ENCODE measurements around the gene KIF26B. TPM values are rescaled to one million over a fixed set of nuclear protein-coding genes. Genes with fewer than 3 reads are reported as not detected.

KIF26B gene
- total and polyA plus RNA-seq, 10 of the 15 experiments (the other 5 are each of a cell fraction or from before 2014, with no cell fraction given), result 0.35 to 11.6 (median 2.2) TPM

GRCh38 chr1:245327360-245327759 is 172.6 kb downstream of the KIF26B start (continued):
- no peak for TF ChIP-seq CUX1 (IDR thresholded peaks at IDR 0.05; ENCODE audit: insufficient replicate concordance, low read depth, low read length)
- TF ChIP-seq ZBTB4 (CRISPR knock-in tag; IDR thresholded peaks at IDR 0.05), result no peak
- no peak for TF ChIP-seq POLR2AphosphoS2 (IDR thresholded peaks at IDR 0.05; ENCODE audit: low read depth, low read length)

GRCh38 chr1:245327842-245328241 is 173.1 kb downstream of the KIF26B start:
- H3K27ac ChIP-seq (ENCODE audit: control insufficient read depth, insufficient read depth), result no peak overlapping the region
- no peaks in the 10 kb centered on the region for H3K4me1 ChIP-seq (ENCODE audit: control insufficient read depth, insufficient read depth, low read length)
- intact Hi-C loops (cut with micrococcal nuclease; ENCODE audit: unreplicated experiment) (no loop called here), in situ Hi-C loops (cut with MboI) (no loop called here)
- no peak for ATAC-seq
- FAIRE-seq, result no peak
- H3K4me2 ChIP-seq (ENCODE audit: control insufficient read depth, insufficient read depth), result no peak overlapping the region
- no peaks in the 10 kb centered on the region for H3K79me2 ChIP-seq (ENCODE audit: control insufficient read depth, insufficient read depth, low read length)
- CTCF ChIA-PET, result interaction anchor here (0.5 kb wide), 1 partner anchor 146 kb away, joined by 3 read pairs; no protein-coding TSS in a partner anchor
- H4K20me1 ChIP-seq (ENCODE audit: control insufficient read depth, insufficient read depth), result no peaks in the 10 kb centered on the region
- H3K4me3 ChIP-seq, result no peak overlapping the region
- WGBS (ENCODE audit: insufficient coverage, insufficient replicate concordance, low lambda C conversion rate, missing lambda C conversion rate), result 9% methylated on average over 4 of the region's 4 CpGs
- BruUV-seq (replicated peaks), result no TSS peak
- H3K9ac ChIP-seq (ENCODE audit: control insufficient read depth, insufficient read depth, low read length), result no peak overlapping the region
- DNase-seq (ENCODE audit: low read depth, low spot score), result no peak
- H3K27me3 ChIP-seq (replicated peaks in 1 of 2; ENCODE audit: control insufficient read depth in 2 of 2, insufficient read depth in 2 of 2, low read length in 1 of 2), result no peaks in the 10 kb centered on the region
- SMC1A ChIA-PET (ENCODE audit: uncharacterized antibody, unreplicated experiment), result no interaction called here
- RAD21 ChIA-PET (ENCODE audit: unreplicated experiment), result no interaction called here
- H3K36me3 ChIP-seq (ENCODE audit: control insufficient read depth in 2 of 2, insufficient read depth in 2 of 2, low read length in 1 of 2), result no peaks in the 10 kb centered on the region
- POLR2A ChIA-PET, result no interaction called here
- no peak for TF ChIP-seq SUZ12 (IDR thresholded peaks at IDR 0.05; ENCODE audit: unreplicated experiment)
- H3K9me3 ChIP-seq (replicated peaks; ENCODE audit: control insufficient read depth, insufficient read depth, low read length), result no peaks in the 10 kb centered on the region
- H2AFZ ChIP-seq (ENCODE audit: control insufficient read depth, low read depth, low read length), result no peak overlapping the region
